Activated naive CD8-positive, alpha-beta T cell treated with anti-CD3 and anti-CD28 coated beads, Interleukin-2, amount 50 U/mL, for 16 hours (primary cell): ENCODE results near the gene BCDIN3D.
"Not testable (repeated sequence)": the region's sequence is repeated elsewhere in the genome, so short reads cannot be mapped to it uniquely, and the experiment has no call there.

Source experiments
- DNase-seq: peaks from one replicate; pipeline ENCODE4 v3.0.0-alpha.2; 2020; ENCODE audit warnings: low read depth, low spot score

BCDIN3D gene

GRCh38 chr12:49842519-49843352 is at the start of gene BCDIN3D:
BCDIN3D (minus strand) TSS chr12:49843106; CDS start chr12:49843087, 19 bp downstream.
- peak; percentile 84 for DNase-seq

DNA sequence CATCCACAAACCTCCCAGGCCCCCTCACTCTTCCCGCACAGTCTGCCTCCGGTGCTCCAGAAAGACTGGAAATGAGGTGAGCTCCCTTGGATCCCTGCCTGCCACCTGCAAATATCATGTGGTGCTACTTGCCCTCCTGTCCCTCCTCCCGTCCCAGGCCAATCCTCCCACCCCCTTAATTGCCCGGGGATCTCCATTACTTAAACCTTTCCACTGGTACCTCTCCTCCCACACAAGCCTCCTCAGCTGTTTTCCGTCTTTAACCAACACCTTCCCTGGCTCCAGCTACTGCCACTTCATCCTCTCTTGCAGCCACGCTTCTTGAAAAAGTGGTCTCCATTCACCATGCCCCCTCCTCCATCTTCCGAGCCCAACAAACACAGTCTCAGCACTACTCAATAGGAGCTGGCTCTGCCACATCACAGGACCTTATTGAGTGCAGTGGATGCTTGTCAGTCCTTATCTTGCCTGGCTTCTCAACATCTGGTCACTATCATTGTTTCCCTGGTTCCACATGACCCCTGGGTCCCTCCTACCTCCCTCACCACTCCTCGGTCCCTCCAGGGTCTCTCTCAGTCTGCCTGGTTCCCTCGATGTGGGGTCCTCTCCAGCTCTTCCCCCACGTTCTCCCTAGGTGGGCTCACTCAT is 49.3 kb upstream of the BCDIN3D start:
- no peak for DNase-seq

DNA sequence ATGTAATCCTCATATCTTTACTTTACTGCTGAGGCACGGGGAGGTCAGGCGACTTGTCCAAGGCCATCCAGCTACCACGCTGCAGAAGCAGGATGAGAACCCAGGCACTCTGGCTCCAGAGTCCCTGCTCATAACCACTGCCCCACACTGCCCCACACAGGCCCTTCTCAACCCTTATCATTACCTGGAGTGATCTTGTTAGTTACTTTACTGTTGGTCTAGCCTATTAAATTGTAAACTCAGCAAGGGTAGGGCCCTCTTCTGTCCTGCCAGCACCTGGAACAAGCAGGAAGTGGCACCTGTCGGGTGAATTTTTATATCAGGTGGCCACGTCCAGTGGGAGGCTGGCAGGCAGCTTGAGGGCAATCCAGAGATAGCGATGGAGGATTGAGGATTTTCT is 48.6 kb upstream of the BCDIN3D start:
- no peak for DNase-seq

DNA sequence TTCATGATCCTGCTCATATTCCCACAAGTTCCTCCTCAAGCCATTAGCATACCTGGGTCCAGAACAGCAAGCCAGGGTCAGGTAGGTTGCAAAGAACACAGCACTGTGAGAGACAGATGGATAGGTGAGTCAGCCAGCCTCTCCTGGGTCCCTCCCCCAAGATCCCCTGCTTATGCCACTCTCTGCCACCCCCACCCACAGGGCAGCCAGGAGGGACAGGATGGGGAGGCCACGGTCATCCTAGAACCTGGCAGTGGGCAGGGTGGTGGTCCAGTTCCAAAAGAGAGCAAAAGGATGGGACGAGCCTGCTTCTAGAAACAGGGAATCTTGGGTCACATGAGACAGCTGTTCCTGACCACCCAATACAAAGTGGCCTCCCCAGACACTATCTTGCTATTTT is 48.1 kb upstream of the BCDIN3D start:
- DNase-seq, result no peak

GRCh38 chr12:49890096-49890461 is 47.2 kb upstream of the BCDIN3D start:
- DNase-seq, result no peak

DNA sequence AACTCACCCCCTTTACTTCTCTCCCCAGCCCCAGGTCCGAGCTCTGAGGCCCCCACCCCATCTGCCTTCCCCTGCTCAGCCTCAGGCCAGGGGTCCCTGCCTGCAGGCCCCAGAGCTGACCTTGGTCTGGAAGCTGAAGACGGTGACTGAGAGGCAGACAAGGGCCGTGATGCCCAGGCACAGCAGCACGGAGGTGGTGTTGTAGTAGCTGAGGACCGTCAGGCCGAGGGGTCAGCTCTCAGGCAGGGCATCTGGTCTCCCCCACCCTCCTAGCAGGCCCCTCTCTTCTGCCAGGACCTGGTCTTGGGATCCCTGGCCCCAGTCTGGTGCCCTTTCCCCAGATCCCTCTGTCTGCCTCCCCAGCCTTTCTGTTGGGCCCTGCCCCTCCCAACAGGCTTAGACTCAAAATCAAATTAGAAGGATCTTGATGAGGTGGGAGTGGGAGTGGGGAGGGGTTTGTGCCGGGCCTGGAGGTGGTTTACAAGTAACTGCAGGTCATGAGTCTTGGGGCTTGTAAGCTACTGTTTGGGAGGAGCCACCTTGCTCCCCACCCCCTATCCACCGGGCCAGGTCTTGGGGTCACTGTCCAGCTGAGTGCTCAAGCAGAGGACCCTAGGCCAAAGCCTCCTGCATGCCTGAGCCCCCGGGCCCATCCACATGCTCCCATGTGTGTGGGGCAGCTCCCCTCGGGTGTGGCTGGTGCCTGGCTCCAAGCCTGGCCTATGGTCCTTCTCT is 46.6 kb upstream of the BCDIN3D start:
- no peak for DNase-seq

GRCh38 chr12:49888461-49889151 is 45.7 kb upstream of the BCDIN3D start:
- no peak for DNase-seq

DNA sequence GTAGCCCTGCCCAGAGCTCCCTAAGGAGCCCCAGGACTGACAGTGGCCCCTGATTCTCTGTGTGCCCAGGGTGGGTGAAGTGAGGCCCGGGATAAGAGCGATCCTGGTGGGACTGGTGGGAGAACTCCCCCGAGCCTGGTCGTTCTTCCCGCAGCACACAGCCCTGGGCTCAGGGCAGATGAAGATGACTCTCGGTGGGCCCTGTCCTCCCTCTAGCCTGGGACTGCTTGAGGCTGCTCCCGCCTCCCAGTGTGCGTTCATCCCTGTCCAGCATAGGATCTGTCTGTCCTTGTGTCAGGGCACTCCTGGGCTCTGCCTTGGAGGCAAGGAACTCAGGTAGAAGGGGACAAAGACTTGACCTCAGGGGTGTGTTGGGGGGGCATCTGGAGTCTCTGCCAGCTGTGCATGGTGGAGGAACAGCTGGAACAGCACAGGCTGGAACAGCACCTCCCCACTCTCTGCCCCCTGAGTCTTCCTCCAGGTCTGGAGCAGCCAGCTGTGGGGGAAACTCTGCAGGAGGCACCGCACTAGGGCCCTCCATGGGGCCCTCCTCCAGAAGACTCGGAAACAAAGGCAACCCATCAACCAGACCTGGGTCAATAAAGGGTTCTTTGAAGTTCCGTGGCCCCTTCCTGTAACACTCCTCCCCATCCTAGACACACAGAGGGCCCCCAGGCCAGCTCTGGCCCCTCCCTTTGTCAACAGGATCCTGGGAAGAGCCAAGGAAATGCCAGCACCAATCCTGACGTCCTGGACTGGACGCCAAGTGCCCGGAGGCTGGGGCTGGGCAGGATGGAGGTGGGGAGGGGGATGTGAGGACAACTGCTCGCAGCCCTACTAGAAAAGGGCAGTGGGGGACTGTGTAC is 44.9 kb upstream of the BCDIN3D start:
- DNase-seq, result no peak

DNA sequence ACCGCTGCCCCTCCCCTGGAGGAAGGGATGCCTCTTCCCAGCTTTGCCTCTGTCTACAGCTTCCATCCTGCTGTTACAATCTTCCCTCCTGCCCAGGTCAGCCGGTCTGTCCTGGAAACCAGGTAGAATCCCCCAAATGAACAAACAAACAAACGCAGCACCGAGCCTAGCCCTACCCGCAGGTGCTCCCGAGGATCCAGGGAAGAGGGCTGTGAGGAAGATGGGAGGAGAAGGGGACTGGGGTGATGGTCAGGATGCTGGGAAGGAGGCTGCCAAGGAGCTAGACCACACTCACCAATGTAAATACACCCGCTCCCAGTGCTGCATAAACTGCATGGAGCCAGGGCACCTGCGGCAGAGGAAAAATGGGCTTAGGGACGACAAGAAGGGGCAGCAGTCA is 44.2 kb upstream of the BCDIN3D start:
- DNase-seq, result no peak

DNA sequence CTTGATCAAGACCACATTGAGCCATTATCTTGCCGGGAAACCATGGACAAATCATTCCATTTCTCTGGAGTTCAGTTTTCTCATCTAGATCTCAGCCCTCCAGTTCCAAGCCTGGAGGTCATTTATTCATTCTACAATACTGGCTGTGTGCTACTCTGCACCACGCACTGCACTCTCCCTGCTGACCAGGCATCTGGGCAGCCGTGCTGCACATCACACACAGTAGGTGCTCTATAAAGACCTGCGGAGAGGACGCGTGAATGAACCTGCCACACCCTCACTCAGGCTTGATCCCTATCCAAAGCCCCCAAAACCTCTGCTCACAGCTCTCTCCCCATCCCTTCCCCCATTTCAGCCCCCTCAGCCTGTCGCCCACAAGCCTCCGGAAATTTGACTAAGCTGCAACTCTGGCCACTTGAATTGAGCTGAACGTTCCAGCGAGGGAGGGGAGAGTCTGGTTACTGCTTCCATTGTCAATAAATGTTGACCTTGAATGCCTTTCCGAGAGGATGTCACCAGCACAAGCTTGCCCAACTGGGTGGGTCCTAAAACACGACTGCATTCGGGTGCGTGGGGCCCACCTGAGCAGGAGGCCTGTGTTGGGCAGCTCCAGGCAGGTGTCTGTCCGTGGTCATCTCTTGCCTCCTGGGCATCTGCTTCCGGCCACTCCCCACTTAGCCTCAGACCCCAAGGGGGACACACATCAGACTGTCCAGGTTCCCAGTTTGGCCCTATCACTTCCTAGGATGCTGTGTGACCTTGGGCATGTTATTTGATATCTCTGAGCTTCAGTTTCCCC is 43.0 kb upstream of the BCDIN3D start:
- no peak for DNase-seq

DNA sequence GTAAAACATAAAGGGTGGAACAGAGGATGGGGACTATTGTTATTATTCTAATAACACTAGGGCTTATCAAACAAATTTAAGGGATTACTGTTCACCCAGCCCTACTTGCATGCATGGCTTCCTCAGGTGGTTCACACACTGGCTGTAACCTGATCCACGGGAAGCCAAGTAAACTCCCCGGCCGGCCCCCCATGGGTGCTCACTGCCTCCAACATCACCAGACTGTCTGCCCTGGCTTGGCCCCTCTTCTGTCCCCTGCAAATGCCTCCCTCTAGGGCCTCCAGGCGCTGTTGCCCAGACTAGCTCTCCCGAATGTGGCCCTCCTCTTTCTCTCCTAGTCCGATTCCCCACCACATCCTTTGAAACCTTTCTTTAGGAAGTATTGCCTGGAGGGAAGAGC is 42.2 kb upstream of the BCDIN3D start:
- no peak for DNase-seq

GRCh38 chr12:49882851-49883464 is 40.1 kb upstream of the BCDIN3D start:
- no peak for DNase-seq

GRCh38 chr12:49882248-49882850 is 39.4 kb upstream of the BCDIN3D start:
- no peak for DNase-seq

DNA sequence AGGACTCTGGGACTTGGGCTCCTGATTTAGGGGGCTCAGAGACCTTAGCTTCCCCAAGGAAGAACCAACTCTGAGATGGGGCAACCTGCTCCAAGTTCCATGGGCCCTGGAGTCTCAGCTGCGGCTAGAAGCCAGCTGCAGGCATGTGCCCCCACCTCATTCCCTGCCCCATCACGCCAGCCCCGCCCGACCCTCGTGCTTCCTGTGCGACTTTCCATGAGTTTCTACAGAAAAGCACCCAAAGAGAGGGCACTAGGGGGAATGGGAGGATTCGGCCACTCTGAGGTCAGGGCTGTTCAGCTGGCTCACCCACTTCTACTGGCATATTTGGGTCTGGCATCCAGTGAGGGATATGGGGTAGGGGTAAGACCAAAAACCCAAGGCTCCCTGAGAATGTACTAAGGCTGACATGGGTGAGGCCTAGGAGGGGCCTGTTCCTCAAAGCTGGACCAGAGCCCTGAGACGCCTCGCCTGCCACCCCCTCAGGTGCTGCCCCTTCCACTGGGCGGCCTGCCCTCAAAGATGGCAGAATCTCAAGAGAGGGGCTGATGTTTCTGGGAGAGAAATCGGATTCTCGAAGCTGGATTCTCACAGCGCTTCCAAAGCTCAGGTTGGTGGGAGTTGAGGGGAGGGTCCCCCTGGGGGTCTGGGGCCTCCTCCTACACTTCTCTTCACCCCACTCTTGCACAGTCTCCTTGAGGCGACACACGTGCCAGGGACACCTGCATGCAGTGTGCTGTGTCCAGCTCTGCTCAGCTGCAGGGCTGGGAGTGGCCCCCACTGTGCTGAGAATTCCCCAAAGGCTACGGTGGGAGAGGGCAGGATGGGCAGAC is 38.7 kb upstream of the BCDIN3D start:
- DNase-seq, result no peak

- DNase-seq, result no peak
These were observed 38.0 kb upstream of the BCDIN3D start for GRCh38 chr12:49880756-49881414.

- DNase-seq, result not testable (repeated sequence)
These were observed 36.2 kb upstream of the BCDIN3D start for GRCh38 chr12:49879065-49879464.

DNA sequence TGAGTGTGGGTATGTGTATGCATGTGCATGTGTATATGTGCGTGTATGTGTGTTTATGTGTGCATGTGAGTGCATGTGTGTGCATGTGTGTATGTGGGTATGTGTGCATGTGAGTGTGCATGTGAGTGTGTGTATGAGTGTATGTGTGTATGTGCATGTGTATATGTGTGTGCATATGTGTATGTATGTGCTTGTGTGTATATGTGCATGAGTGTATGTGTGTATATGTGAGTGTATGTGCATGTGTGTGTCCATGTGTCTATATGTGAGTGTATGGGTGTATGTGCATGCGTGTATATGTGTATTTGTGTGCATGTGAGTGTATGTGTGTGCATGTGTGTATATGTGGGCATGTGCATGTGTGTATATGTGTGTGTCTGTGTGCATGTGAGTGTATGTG is 35.1 kb upstream of the BCDIN3D start:
- DNase-seq, result no peak

- DNase-seq, result no peak
These were observed 34.2 kb upstream of the BCDIN3D start for GRCh38 chr12:49877066-49877465.
